ENCODE data around the gene EN2.
"Not testable (repeated sequence)": the region's sequence is repeated elsewhere in the genome, so short reads cannot be mapped to it uniquely, and the experiment has no call there.

The EN2 gene

GRCh38 chr7:155425887-155426286 is 32.0 kb upstream of the EN2 start:
- DNase-seq (ENCODE audit: low read depth) = no peak

GRCh38 chr7:155426543-155427410 is 31.2 kb upstream of the EN2 start:
- no peak for DNase-seq (ENCODE audit: low read depth)

- DNase-seq (ENCODE audit: low read depth) = no peak
Measured at GRCh38 chr7:155427411-155428038, 30.4 kb upstream of the EN2 start.

GRCh38 chr7:155428171-155428834 is 29.6 kb upstream of the EN2 start:
- no peak for DNase-seq (ENCODE audit: low read depth)

GRCh38 chr7:155429651-155430050 is 28.3 kb upstream of the EN2 start:
- DNase-seq (ENCODE audit: low read depth) = no peak

GRCh38 chr7:155430606-155431005 is 27.3 kb upstream of the EN2 start:
- DNase-seq (ENCODE audit: low read depth) = no peak

GRCh38 chr7:155431231-155431630 is 26.7 kb upstream of the EN2 start:
- no peak for DNase-seq (ENCODE audit: low read depth)

GRCh38 chr7:155431711-155432110 is 26.2 kb upstream of the EN2 start:
- DNase-seq (ENCODE audit: low read depth) = no peak

GRCh38 chr7:155435110-155435509 is 22.8 kb upstream of the EN2 start:
- no peak for DNase-seq (ENCODE audit: low read depth)

GRCh38 chr7:155437836-155438235 is 20.1 kb upstream of the EN2 start:
- no peak for DNase-seq (ENCODE audit: low read depth)

- no peak for DNase-seq (ENCODE audit: low read depth)
Measured at GRCh38 chr7:155438777-155439176, 19.2 kb upstream of the EN2 start.

- no peak for DNase-seq (ENCODE audit: low read depth)
Measured at GRCh38 chr7:155439311-155440017, 18.5 kb upstream of the EN2 start.

GRCh38 chr7:155440018-155440410 is 17.9 kb upstream of the EN2 start:
- no peak for DNase-seq (ENCODE audit: low read depth)

GRCh38 chr7:155441856-155442255 is 16.1 kb upstream of the EN2 start:
- no peak for DNase-seq (ENCODE audit: low read depth)

- DNase-seq (ENCODE audit: low read depth) = no peak
Measured at GRCh38 chr7:155444746-155445145, 13.2 kb upstream of the EN2 start.

- DNase-seq (ENCODE audit: low read depth) = not testable (repeated sequence)
Measured at GRCh38 chr7:155445606-155446005, 12.3 kb upstream of the EN2 start.

GRCh38 chr7:155447603-155448002 is 10.3 kb upstream of the EN2 start:
- no peak for DNase-seq (ENCODE audit: low read depth)

- no peak for DNase-seq (ENCODE audit: low read depth)
Measured at GRCh38 chr7:155448632-155449007, 9.3 kb upstream of the EN2 start.

GRCh38 chr7:155449008-155449868 is 8.7 kb upstream of the EN2 start:
- no peak for DNase-seq (ENCODE audit: low read depth)

- no peak for DNase-seq (ENCODE audit: low read depth)
Measured at GRCh38 chr7:155449869-155450557, 7.9 kb upstream of the EN2 start.

- no peak for DNase-seq (ENCODE audit: low read depth)
Measured at GRCh38 chr7:155450558-155450969, 7.4 kb upstream of the EN2 start.

Data from stimulated activated CD8-positive, alpha-beta memory T cell treated with anti-CD3 and anti-CD28 coated beads, Interleukin-15, amount 100 ng/mL, for 1 hour (primary cell).